Gastroesophageal sphincter (tissue), 3 donors: ENCODE measurements around the gene SFXN3.

Source experiments
- CTCF ChIP-seq, 4 experiments: fragments of 200-600 bp in 2 of 4; fragments of 450-650 bp in 2 of 4; sonication (generic) in 1 of 4; IDR thresholded peaks; one replicate each; pipeline ENCODE4 v1.5.1; 2017 to 2019; ENCODE audit warnings: antibody characterized with exemption in 4 of 4, mild to moderate bottlenecking in 2 of 4, moderate library complexity in 2 of 4
- EP300 ChIP-seq: sonication (generic); formaldehyde crosslinking; IDR thresholded peaks from one replicate; pipeline ENCODE4 v1.6.1; 2017; ENCODE audit warnings: antibody characterized with exemption, mild to moderate bottlenecking

- TF ChIP-seq CTCF (IDR thresholded peaks at IDR 0.05) (no peak), EP300 (no peak)
Observed at GRCh38 chr10:100985336-100985735, 45.7 kb upstream of the SFXN3 start.
